ENCODE results near the gene CD14. TPM values are rescaled to one million over a fixed set of nuclear protein-coding genes. Genes with fewer than 3 reads are reported as not detected.
"Not testable (repeated sequence)": the region's sequence is repeated elsewhere in the genome, so short reads cannot be mapped to it uniquely, and the experiment has no call there.

CD14 gene
- total RNA-seq, 2 experiments from 2014 or later, result 0.76 to 1.0 TPM

- no peaks in the 10 kb centered on the region for H3K79me2 ChIP-seq (ENCODE audit: insufficient read depth, low read depth, low read length)
- H3K36me3 ChIP-seq (ENCODE audit: insufficient read depth, low read length), result no peaks in the 10 kb centered on the region
- no peak overlapping the region for H3K4me2 ChIP-seq (ENCODE audit: low read length)
- TF ChIP-seq CTCF (conservative IDR thresholded peaks at IDR 0.05; ENCODE audit: low read length) (no peak), EZH2phosphoT487 (IDR thresholded peaks at IDR 0.05; ENCODE audit: borderline replicate concordance, low read depth, low read length) (no peak)
- ChIA-PET POLR2A (interaction anchor here (0.6 kb wide), 1 partner anchor 49 kb away, joined by 3 read pairs; no protein-coding TSS in a partner anchor), CTCF (ENCODE audit: unreplicated experiment) (no interaction called here)
- intact Hi-C loops (cut with micrococcal nuclease; ENCODE audit: unreplicated experiment), result no loop called here
- H3K4me3 ChIP-seq (ENCODE audit: low read depth, low read length, poor library complexity, severe bottlenecking), result no peak overlapping the region
- no peaks in the 10 kb centered on the region for H3K4me1 ChIP-seq (ENCODE audit: insufficient read depth, low read length, poor library complexity, severe bottlenecking)
- H4K20me1 ChIP-seq (ENCODE audit: insufficient read depth, low read length), result no peaks in the 10 kb centered on the region
- H3K27ac ChIP-seq (ENCODE audit: low read depth, low read length, poor library complexity, severe bottlenecking), result no peak overlapping the region
- DNase-seq (ENCODE audit: low spot score), result no peak
- H2AFZ ChIP-seq (ENCODE audit: low read length), result no peak overlapping the region
- no peaks in the 10 kb centered on the region for H3K9me3 ChIP-seq (ENCODE audit: low read length)
- BruUV-seq (replicated peaks), result no TSS peak
- H3K9me2 ChIP-seq (ENCODE audit: insufficient read depth, low read length), result no peaks in the 10 kb centered on the region
Measured at GRCh38 chr5:140595538-140596300, 37.3 kb downstream of the CD14 start.

GRCh38 chr5:140594169-140594568, 38.8 kb downstream of the CD14 start:
- no peak overlapping the region for H3K4me2 ChIP-seq (ENCODE audit: low read length)
- POLR2A ChIA-PET, result no interaction called here
- H3K4me1 ChIP-seq (ENCODE audit: insufficient read depth, low read length, poor library complexity, severe bottlenecking), result no peaks in the 10 kb centered on the region
- CTCF ChIA-PET (ENCODE audit: unreplicated experiment), result no interaction called here
- no peak for DNase-seq (ENCODE audit: low spot score)
- TF ChIP-seq CTCF (conservative IDR thresholded peaks at IDR 0.05; ENCODE audit: low read length) (no peak), EZH2phosphoT487 (IDR thresholded peaks at IDR 0.05; ENCODE audit: borderline replicate concordance, low read depth, low read length) (no peak)
- intact Hi-C loops (cut with micrococcal nuclease; ENCODE audit: unreplicated experiment), result no loop called here
- no peaks in the 10 kb centered on the region for H3K79me2 ChIP-seq (ENCODE audit: insufficient read depth, low read depth, low read length)
- no peaks in the 10 kb centered on the region for H4K20me1 ChIP-seq (ENCODE audit: insufficient read depth, low read length)
- no peak overlapping the region for H2AFZ ChIP-seq (ENCODE audit: low read length)
- H3K36me3 ChIP-seq (ENCODE audit: insufficient read depth, low read length), result no peaks in the 10 kb centered on the region
- H3K27ac ChIP-seq (ENCODE audit: low read depth, low read length, poor library complexity, severe bottlenecking), result no peak overlapping the region
- BruUV-seq (replicated peaks), result no TSS peak
- H3K4me3 ChIP-seq (ENCODE audit: low read depth, low read length, poor library complexity, severe bottlenecking), result no peak overlapping the region
- H3K9me2 ChIP-seq (ENCODE audit: insufficient read depth, low read length), result no peaks in the 10 kb centered on the region
- H3K9me3 ChIP-seq (ENCODE audit: low read length), result no peaks in the 10 kb centered on the region

- H3K27ac ChIP-seq (ENCODE audit: low read depth, low read length, poor library complexity, severe bottlenecking); H3K4me3 ChIP-seq (ENCODE audit: low read depth, low read length, poor library complexity, severe bottlenecking); H2AFZ ChIP-seq (ENCODE audit: low read length); DNase-seq (ENCODE audit: low spot score); intact Hi-C loops (cut with micrococcal nuclease; ENCODE audit: unreplicated experiment); H3K79me2 ChIP-seq (ENCODE audit: insufficient read depth, low read depth, low read length); H3K4me2 ChIP-seq (ENCODE audit: low read length); H3K36me3 ChIP-seq (ENCODE audit: insufficient read depth, low read length); H4K20me1 ChIP-seq (ENCODE audit: insufficient read depth, low read length); BruUV-seq (replicated peaks); H3K9me3 ChIP-seq (ENCODE audit: low read length); POLR2A ChIA-PET; H3K4me1 ChIP-seq (ENCODE audit: insufficient read depth, low read length, poor library complexity, severe bottlenecking); H3K9me2 ChIP-seq (ENCODE audit: insufficient read depth, low read length); CTCF ChIA-PET (ENCODE audit: unreplicated experiment): not testable (repeated sequence)
Measured at GRCh38 chr5:140593070-140593469, 39.9 kb downstream of the CD14 start.
